BLaER1 (cell line): ENCODE measurements around the gene SULT2B1.

Experiments
- H3K27ac ChIP-seq: shearing (Covaris generic); formaldehyde crosslinking; 2 replicates; pipeline ENCODE4 v1.8.1; 2022
- H3K27me3 ChIP-seq: shearing (Covaris generic); formaldehyde crosslinking; 2 replicates; pipeline ENCODE4 v1.8.1; 2022
- H3K36me3 ChIP-seq: shearing (Covaris generic); formaldehyde crosslinking; 2 replicates; pipeline ENCODE4 v1.8.1; 2022
- H3K4me1 ChIP-seq: shearing (Covaris generic); formaldehyde crosslinking; 2 replicates; pipeline ENCODE4 v1.8.1; 2022
- H3K4me2 ChIP-seq: shearing (Covaris generic); formaldehyde crosslinking; 2 replicates; pipeline ENCODE4 v1.8.1; 2022
- H3K4me3 ChIP-seq: shearing (Covaris generic); formaldehyde crosslinking; 2 replicates; pipeline ENCODE4 v1.8.1; 2022
- H3K9ac ChIP-seq: shearing (Covaris generic); formaldehyde crosslinking; 2 replicates; pipeline ENCODE4 v1.8.1; 2022
- H3K9me3 ChIP-seq: shearing (Covaris generic); formaldehyde crosslinking; 2 replicates; pipeline ENCODE4 v1.8.1; 2022
- H4K20me1 ChIP-seq: shearing (Covaris generic); formaldehyde crosslinking; 2 replicates; pipeline ENCODE4 v1.8.1; 2022
- Cebpa-rat ChIP-seq: shearing (Covaris generic); IDR thresholded peaks from 2 replicates; pipeline ENCODE4 v1.8.1; 2022

The SULT2B1 gene

GRCh38 chr19:48646001-48646721 lies 94.2 kb downstream of the SULT2B1 start, which contains the start of gene CA11:
CA11 (minus strand) TSS chr19:48646187; CDS start chr19:48645632, 555 bp downstream.
- H3K27ac ChIP-seq: peak within 1 kb of the TSS; percentile 92
- H3K4me1 ChIP-seq: peaks cover 72% of the 10 kb centered on the region
- H3K9me3 ChIP-seq: no peaks in the 10 kb centered on the region
- no peaks in the 10 kb centered on the region for H3K27me3 ChIP-seq
- H3K9ac ChIP-seq: peak within 1 kb of the TSS; percentile 81
- no peak for TF ChIP-seq Cebpa-rat
- peak within 1 kb of the TSS; percentile 67 for H3K4me3 ChIP-seq
- no peaks in the 10 kb centered on the region for H3K36me3 ChIP-seq
- H4K20me1 ChIP-seq: no peaks in the 10 kb centered on the region
- H3K4me2 ChIP-seq: peak within 1 kb of the TSS; percentile 99

DNA sequence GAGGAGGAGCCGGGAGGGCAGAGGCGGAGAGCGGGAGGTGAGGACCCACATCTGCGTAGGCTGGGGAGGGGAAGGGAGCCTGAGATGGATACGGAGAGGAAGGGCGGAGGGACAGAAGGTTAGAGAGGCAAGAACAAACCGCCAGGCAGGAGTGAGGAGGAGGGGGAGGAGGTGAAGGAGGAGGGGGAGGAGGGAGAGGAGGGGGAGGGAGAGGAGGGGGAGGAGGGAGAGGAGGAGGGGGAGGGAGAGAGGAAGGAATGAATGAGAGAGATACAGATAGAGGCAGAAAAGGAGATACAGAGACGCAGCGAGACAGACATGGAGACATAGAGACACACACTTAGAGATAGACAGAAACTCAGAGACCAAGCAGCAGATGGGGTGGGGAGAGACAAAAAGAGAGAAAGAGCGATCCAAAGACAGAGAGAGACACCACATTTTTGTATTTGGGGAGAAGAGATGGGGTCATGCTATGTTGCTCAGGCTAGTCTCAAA lies 94.8 kb downstream of the SULT2B1 start:
- H3K9me3 ChIP-seq: no peaks in the 10 kb centered on the region
- peak overlapping the region; percentile 67 for H3K4me3 ChIP-seq
- no peaks in the 10 kb centered on the region for H3K36me3 ChIP-seq
- H4K20me1 ChIP-seq: no peaks in the 10 kb centered on the region
- H3K27me3 ChIP-seq: no peaks in the 10 kb centered on the region
- no peak for TF ChIP-seq Cebpa-rat
- peak overlapping the region; percentile 92 for H3K27ac ChIP-seq
- H3K4me1 ChIP-seq: peaks cover 78% of the 10 kb centered on the region
- H3K4me2 ChIP-seq: peak overlapping the region; percentile 99
- H3K9ac ChIP-seq: peak overlapping the region; percentile 81; the same call in 1 of the 2 replicates

DNA sequence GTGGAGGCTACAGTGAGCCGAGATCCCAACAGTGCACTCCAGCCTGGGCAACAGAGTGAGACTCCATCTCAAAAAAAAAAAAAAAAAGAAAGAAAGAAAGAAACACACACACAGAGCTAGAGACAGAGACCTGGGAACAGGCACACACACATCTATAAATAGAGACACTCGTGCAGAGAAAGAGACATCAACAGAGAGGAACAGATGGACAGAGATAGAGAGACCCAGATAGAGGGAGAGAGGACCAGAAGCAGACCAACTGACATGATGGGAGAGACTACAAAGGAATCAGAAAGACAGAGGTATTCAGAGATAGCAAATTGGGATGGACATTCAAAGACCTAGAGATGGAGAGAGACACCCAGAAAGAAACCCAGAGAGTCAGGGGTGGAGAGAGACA lies 96.2 kb downstream of the SULT2B1 start:
- Histone ChIP-seq H3K9ac (peak overlapping the region; percentile 81; the same call in 1 of the 2 replicates), H4K20me1 (no peaks in the 10 kb centered on the region), H3K27me3 (no peaks in the 10 kb centered on the region), H3K36me3 (no peaks in the 10 kb centered on the region), H3K4me2 (peak overlapping the region; percentile 71), H3K9me3 (no peaks in the 10 kb centered on the region), H3K4me3 (no peak overlapping the region), H3K4me1 (peaks cover 86% of the 10 kb centered on the region), H3K27ac (peak overlapping the region; percentile 92)
- no peak for TF ChIP-seq Cebpa-rat
